DOHH2 (cell line): ENCODE measurements around the gene ATP10A.

Source experiments
- H3F3A ChIP-seq: fragments of 200-600 bp; sonication (generic), shearing (Covaris generic); 2 replicates; pipeline ENCODE4 v1.6.0; 2016; ENCODE audit warnings: antibody characterized with exemption, mild to moderate bottlenecking; ENCODE audit not compliant: control insufficient read depth, insufficient read depth
- H3K27ac ChIP-seq: fragments of 200-600 bp; sonication (generic); 2 replicates; pipeline ENCODE4 v1.5.1; 2014; ENCODE audit warnings: low read depth, mild to moderate bottlenecking, low read length, moderate library complexity
- H3K27me3 ChIP-seq: fragments of 200-600 bp; sonication (generic); 2 replicates; pipeline ENCODE4 v1.6.1; 2014; ENCODE audit warnings: mild to moderate bottlenecking, low read length, mixed read lengths; ENCODE audit not compliant: control insufficient read depth
- H3K36me3 ChIP-seq: fragments of 200-600 bp; sonication (generic); 2 replicates; pipeline ENCODE4 v1.6.1; 2014; ENCODE audit warnings: mild to moderate bottlenecking, low read length, moderate library complexity, mixed read lengths; ENCODE audit not compliant: control insufficient read depth
- H3K4me1 ChIP-seq: fragments of 200-600 bp; sonication (generic); 2 replicates; pipeline ENCODE4 v1.6.1; 2014; ENCODE audit warnings: mild to moderate bottlenecking, low read length, mixed read lengths; ENCODE audit not compliant: control insufficient read depth
- H3K4me2 ChIP-seq: fragments of 200-600 bp; sonication (generic); 2 replicates; pipeline ENCODE4 v1.6.0; 2014; ENCODE audit warnings: mild to moderate bottlenecking, low read length, moderate library complexity
- H3K4me3 ChIP-seq: fragments of 200-600 bp; sonication (generic); 2 replicates; pipeline ENCODE4 v1.5.1; 2014; ENCODE audit warnings: mild to moderate bottlenecking, low read length, mixed read lengths
- H3K79me2 ChIP-seq: fragments of 200-600 bp; sonication (generic); 2 replicates; pipeline ENCODE4 v1.6.1; 2014; ENCODE audit warnings: mild to moderate bottlenecking, low read length, mixed read lengths; ENCODE audit not compliant: control insufficient read depth
- H3K9me2 ChIP-seq: fragments of 200-600 bp; sonication (generic); replicated peaks from 2 replicates; pipeline ENCODE4 v1.6.1; 2014; ENCODE audit warnings: mild to moderate bottlenecking, low read length, mixed read lengths; ENCODE audit not compliant: control insufficient read depth
- H3K9me3 ChIP-seq: fragments of 200-600 bp; sonication (generic); 2 replicates; pipeline ENCODE4 v1.6.1; 2014; ENCODE audit warnings: antibody characterized with exemption, low read length, mixed read lengths; ENCODE audit not compliant: control insufficient read depth, insufficient read depth
- H4K20me1 ChIP-seq: fragments of 200-600 bp; sonication (generic); 2 replicates; pipeline ENCODE4 v1.6.0; 2014; ENCODE audit warnings: low read depth, mild to moderate bottlenecking, antibody characterized with exemption, low read length, moderate library complexity; ENCODE audit not compliant: control insufficient read depth, insufficient read depth
- CTCF ChIP-seq: fragments of 200-600 bp; sonication (generic); IDR thresholded peaks from one replicate; pipeline ENCODE4 v1.5.1; 2014; ENCODE audit warnings: antibody characterized with exemption, mild to moderate bottlenecking, low read depth, low read length; ENCODE audit not compliant: poor library complexity, severe bottlenecking
- EZH2phosphoT487 ChIP-seq: fragments of 200-600 bp; sonication (generic); IDR thresholded peaks from 2 replicates; pipeline ENCODE4 v1.6.1; 2017; ENCODE audit warnings: borderline replicate concordance, mild to moderate bottlenecking, antibody characterized with exemption, low read length, moderate library complexity, mixed read lengths

The ATP10A gene

DNA sequence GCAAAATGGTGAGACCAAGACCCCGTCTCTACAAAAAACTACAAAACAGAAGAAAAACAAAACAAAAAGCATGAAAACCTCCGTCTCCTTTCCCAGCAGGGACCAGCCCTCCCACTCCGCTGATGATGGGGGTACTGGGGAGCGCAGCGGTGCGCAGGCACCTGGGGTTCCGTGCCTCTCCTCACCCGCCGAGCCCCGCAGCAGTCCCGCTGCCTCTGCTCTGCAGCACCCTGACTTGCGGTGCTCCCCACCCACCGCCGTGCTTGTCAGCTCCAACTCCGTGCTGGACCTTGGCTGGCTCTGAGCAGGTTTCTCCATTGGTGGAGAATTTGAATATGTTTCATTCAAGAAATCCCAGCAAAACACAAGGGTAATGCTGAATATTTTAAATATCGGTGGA lies 46.7 kb upstream of the ATP10A start:
- Histone ChIP-seq H3K79me2 (no peaks in the 10 kb centered on the region), H3K9me3 (peaks cover 11% of the 10 kb centered on the region; the same call in 1 of the 2 replicates), H3K4me1 (no peaks in the 10 kb centered on the region), H3F3A (no peaks in the 10 kb centered on the region), H3K27me3 (no peaks in the 10 kb centered on the region), H3K4me2 (no peak overlapping the region), H3K27ac (no peak overlapping the region), H3K9me2 (no peaks in the 10 kb centered on the region), H3K36me3 (no peaks in the 10 kb centered on the region), H4K20me1 (no peaks in the 10 kb centered on the region), H3K4me3 (no peak overlapping the region)
- TF ChIP-seq CTCF (no peak), EZH2phosphoT487 (no peak)

DNA sequence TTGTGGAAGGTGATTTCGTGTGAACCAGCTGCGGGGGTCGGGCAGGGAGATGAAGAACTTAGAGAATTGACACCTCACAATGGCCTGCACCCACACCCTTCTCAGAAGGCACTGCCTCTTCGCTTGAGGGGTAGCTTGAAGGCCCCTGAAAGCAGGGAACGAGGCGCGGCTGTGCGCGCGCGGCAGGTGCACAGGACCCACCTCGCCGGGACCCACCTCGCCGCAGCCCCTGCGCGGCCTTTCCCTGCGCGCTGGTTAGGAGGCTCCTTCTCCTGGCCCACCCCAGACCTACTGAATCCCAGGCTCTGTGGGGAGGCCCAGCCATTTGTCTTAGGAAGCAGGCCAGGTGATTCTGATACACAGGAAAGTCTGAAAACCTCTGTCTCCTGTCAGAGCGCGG lies 46.2 kb upstream of the ATP10A start:
- Histone ChIP-seq H3K4me3 (no peak overlapping the region), H3K27me3 (no peaks in the 10 kb centered on the region), H3F3A (no peaks in the 10 kb centered on the region), H3K4me1 (no peaks in the 10 kb centered on the region), H3K27ac (no peak overlapping the region), H4K20me1 (no peaks in the 10 kb centered on the region), H3K36me3 (no peaks in the 10 kb centered on the region), H3K9me3 (peaks cover 11% of the 10 kb centered on the region; the same call in 1 of the 2 replicates), H3K79me2 (no peaks in the 10 kb centered on the region), H3K9me2 (no peaks in the 10 kb centered on the region), H3K4me2 (no peak overlapping the region)
- TF ChIP-seq CTCF (no peak), EZH2phosphoT487 (no peak)

DNA sequence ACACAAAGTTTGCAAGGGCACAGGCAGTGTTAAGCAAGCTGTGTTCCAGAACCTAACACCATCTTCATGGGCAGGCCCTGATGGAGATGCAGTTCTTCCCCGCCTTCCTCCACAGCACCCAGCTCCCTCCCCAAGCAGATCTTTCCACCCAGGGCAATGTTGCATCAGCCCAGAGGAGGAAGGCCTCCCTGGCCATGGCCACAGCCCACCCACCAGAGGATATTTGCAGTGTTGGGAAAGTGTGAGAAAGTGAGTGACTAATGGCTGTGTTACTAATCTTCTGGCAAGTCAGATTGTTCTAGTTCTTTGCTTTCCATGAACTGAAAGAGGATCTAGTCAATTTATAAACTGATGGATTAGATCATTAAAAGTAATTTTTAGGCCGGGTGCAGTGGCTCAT lies 42.0 kb upstream of the ATP10A start:
- Histone ChIP-seq H3F3A (no peaks in the 10 kb centered on the region), H3K9me2 (no peaks in the 10 kb centered on the region), H3K27me3 (no peaks in the 10 kb centered on the region), H3K9me3 (peaks cover 32% of the 10 kb centered on the region), H3K27ac (no peak overlapping the region), H3K79me2 (no peaks in the 10 kb centered on the region), H3K4me3 (no peak overlapping the region), H3K36me3 (no peaks in the 10 kb centered on the region), H4K20me1 (no peaks in the 10 kb centered on the region), H3K4me1 (no peaks in the 10 kb centered on the region), H3K4me2 (no peak overlapping the region)
- TF ChIP-seq CTCF, result no peak
- no peak for TF ChIP-seq EZH2phosphoT487

GRCh38 chr15:25903024-25903581 lies 40.0 kb upstream of the ATP10A start:
- Histone ChIP-seq H3K79me2 (no peaks in the 10 kb centered on the region), H3K27ac (no peak overlapping the region), H3K4me2 (no peak overlapping the region), H3K9me3 (peaks cover 21% of the 10 kb centered on the region), H4K20me1 (no peaks in the 10 kb centered on the region), H3F3A (no peaks in the 10 kb centered on the region), H3K9me2 (no peaks in the 10 kb centered on the region), H3K27me3 (no peaks in the 10 kb centered on the region), H3K4me1 (no peaks in the 10 kb centered on the region), H3K4me3 (no peak overlapping the region), H3K36me3 (no peaks in the 10 kb centered on the region)
- no peak for TF ChIP-seq CTCF
- TF ChIP-seq EZH2phosphoT487, result no peak
